Measurements from ENCODE around the gene NEURL2.
A peak's percentile ranks its signal among the peaks of the same experiment; 100 is the strongest.

DNA sequence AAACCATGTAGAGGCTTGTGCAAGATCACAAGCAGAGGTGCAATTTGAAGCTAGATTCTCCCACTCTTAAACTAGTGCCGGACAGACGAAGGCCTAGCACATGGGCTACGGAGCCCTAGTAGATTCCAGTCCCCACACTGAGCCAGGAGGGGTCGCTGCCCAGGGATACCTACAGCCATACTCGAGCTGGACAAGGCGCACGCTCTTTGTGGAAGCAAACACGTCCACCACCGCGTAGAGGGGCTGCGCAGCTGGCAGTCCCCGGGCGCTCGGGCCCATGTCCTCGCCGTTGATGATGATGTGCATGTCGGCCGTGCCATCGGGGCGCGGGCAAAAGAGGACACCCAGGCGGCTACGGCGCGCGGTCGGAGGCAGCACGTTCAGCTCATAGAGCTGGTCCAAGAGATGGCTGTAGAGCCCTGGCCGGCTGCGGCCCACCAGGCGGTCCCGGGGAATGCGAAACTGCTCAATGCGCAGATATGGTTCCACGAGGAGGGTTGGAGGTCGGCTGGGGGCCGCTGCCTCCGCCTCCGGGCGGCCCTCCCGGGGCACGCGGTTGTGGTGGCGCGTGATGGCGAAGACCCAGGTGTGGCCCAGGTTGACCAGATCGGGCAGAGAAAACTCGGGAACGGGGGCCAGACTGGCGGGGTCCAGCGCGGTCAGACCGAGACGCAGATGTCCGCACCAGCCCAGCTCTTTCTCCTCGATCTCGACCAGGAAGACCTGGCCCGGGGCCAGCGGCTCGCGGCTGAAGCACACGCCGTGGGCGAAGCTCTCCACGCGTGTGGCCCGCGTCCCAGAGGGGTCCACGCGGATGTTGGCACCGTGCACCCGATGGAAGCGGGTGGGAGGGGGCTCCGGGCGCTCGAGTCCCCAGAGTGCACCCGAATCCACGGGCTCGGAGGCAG lies 677 bp downstream of the NEURL2 start:
- TF ChIP-seq CTCF (conservative IDR thresholded peaks at IDR 0.05 in 1 of 2, IDR thresholded peaks at IDR 0.05 in 1 of 2; ENCODE audit: extremely low read depth in 1 of 2, insufficient read depth in 1 of 2, low read depth in 1 of 2, low read length in 2 of 2) (peak; percentile 25 to 53), EZH2 (IDR thresholded peaks at IDR 0.05; ENCODE audit: borderline replicate concordance, low read length) (no peak)

All from mammary epithelial cell (primary cell).